ENCODE data around the gene FOXJ1. TPM values are rescaled to one million over a fixed set of nuclear protein-coding genes. Genes with fewer than 3 reads are reported as not detected.

The FOXJ1 gene
- total RNA-seq, 2 experiments from 2014 or later = 0.63 to 0.89 TPM

GRCh38 chr17:76166168-76166567 lies 25.1 kb upstream of the FOXJ1 start:
- Histone ChIP-seq H3K4me3 (ENCODE audit: low read length) (no peak overlapping the region), H3K36me3 (ENCODE audit: insufficient read depth, low read length) (peaks cover 37% of the 10 kb centered on the region), H3K9me3 (ENCODE audit: control insufficient read depth in 1 of 2, insufficient read depth in 1 of 2, low read length in 2 of 2) (no peaks in the 10 kb centered on the region), H3K4me1 (ENCODE audit: insufficient read depth, low read length) (no peaks in the 10 kb centered on the region), H3K27ac (ENCODE audit: low read depth in 1 of 2, low read length in 2 of 2) (no peak overlapping the region), H3K27me3 (ENCODE audit: control insufficient read depth in 1 of 2, insufficient read depth in 2 of 2, low read length in 2 of 2) (no peaks in the 10 kb centered on the region)
- ChIA-PET CTCF (interaction anchor here (0.9 kb wide), 1 partner anchor 13 kb away, joined by 3 read pairs; no protein-coding TSS in a partner anchor), POLR2A (interaction anchor here (1.2 to 1.7 kb wide), 2 partner anchors 14 to 15 kb away, joined by 4 to 5 read pairs; no protein-coding TSS in a partner anchor)
- intact Hi-C loops (cut with DNase I, micrococcal nuclease) = no loop called here
- DNase-seq = no peak
- Mint-ChIP-seq H3K36me3 (ENCODE audit: low read depth) (peaks cover 48% of the 10 kb centered on the region), H3K27ac (no peak overlapping the region), H3K27me3 (no peaks in the 10 kb centered on the region), H3K4me3 (no peak overlapping the region), H3K9me3 (no peaks in the 10 kb centered on the region), H3K4me1 (ENCODE audit: low read depth) (peaks cover 16% of the 10 kb centered on the region)
- ATAC-seq (ENCODE audit: poor library complexity) = no peak
- TF ChIP-seq CTCF (IDR thresholded peaks at IDR 0.05) = no peak

- Mint-ChIP-seq H3K9me3 (no peaks in the 10 kb centered on the region), H3K4me1 (ENCODE audit: low read depth) (peaks cover 16% of the 10 kb centered on the region), H3K27me3 (no peaks in the 10 kb centered on the region), H3K4me3 (no peak overlapping the region), H3K27ac (no peak overlapping the region), H3K36me3 (ENCODE audit: low read depth) (peaks cover 65% of the 10 kb centered on the region)
- H3K4me1 ChIP-seq (ENCODE audit: insufficient read depth, low read length) = no peaks in the 10 kb centered on the region
- TF ChIP-seq CTCF (IDR thresholded peaks at IDR 0.05) = no peak
- DNase-seq (no peak), ATAC-seq (ENCODE audit: poor library complexity) (no peak)
- ChIA-PET CTCF (no interaction called here), POLR2A (interaction anchor here (0.7 kb wide), 1 partner anchor 44 kb away, joined by 5 read pairs; no protein-coding TSS in a partner anchor)
- H3K27me3 ChIP-seq (ENCODE audit: control insufficient read depth in 1 of 2, insufficient read depth in 2 of 2, low read length in 2 of 2) = no peaks in the 10 kb centered on the region
- H3K4me3 ChIP-seq (ENCODE audit: low read length) = no peak overlapping the region
- peaks cover 47% of the 10 kb centered on the region for H3K36me3 ChIP-seq (ENCODE audit: insufficient read depth, low read length)
- no peak overlapping the region for H3K27ac ChIP-seq (ENCODE audit: low read depth in 1 of 2, low read length in 2 of 2)
- intact Hi-C loops (cut with DNase I, micrococcal nuclease) = no loop called here
- no peaks in the 10 kb centered on the region for H3K9me3 ChIP-seq (ENCODE audit: control insufficient read depth in 1 of 2, insufficient read depth in 1 of 2, low read length in 2 of 2)
These were observed 23.3 kb upstream of the FOXJ1 start for GRCh38 chr17:76164331-76164730.

- ChIA-PET POLR2A (interaction anchor here (0.7 kb wide), 1 partner anchor 44 kb away, joined by 5 read pairs; no protein-coding TSS in a partner anchor), CTCF (no interaction called here)
- no peaks in the 10 kb centered on the region for H3K9me3 Mint-ChIP-seq
- no peak overlapping the region for H3K27ac ChIP-seq (ENCODE audit: low read depth in 1 of 2, low read length in 2 of 2)
- no peak overlapping the region for H3K4me3 ChIP-seq (ENCODE audit: low read length)
- H3K27me3 Mint-ChIP-seq = no peaks in the 10 kb centered on the region
- DNase-seq (no peak), ATAC-seq (ENCODE audit: poor library complexity) (no peak)
- intact Hi-C loops (cut with DNase I, micrococcal nuclease) = no loop called here
- peaks cover 13% of the 10 kb centered on the region for H3K4me1 Mint-ChIP-seq (ENCODE audit: low read depth)
- H3K27ac Mint-ChIP-seq = no peak overlapping the region
- H3K9me3 ChIP-seq (ENCODE audit: control insufficient read depth in 1 of 2, insufficient read depth in 1 of 2, low read length in 2 of 2) = no peaks in the 10 kb centered on the region
- no peak for TF ChIP-seq CTCF (IDR thresholded peaks at IDR 0.05)
- H3K4me1 ChIP-seq (ENCODE audit: insufficient read depth, low read length) = no peaks in the 10 kb centered on the region
- H3K4me3 Mint-ChIP-seq = no peak overlapping the region
- H3K36me3 ChIP-seq (ENCODE audit: insufficient read depth, low read length) = peaks cover 51% of the 10 kb centered on the region
- H3K36me3 Mint-ChIP-seq (ENCODE audit: low read depth) = peaks cover 66% of the 10 kb centered on the region
- H3K27me3 ChIP-seq (ENCODE audit: control insufficient read depth in 1 of 2, insufficient read depth in 2 of 2, low read length in 2 of 2) = no peaks in the 10 kb centered on the region
These were observed 22.9 kb upstream of the FOXJ1 start for GRCh38 chr17:76163919-76164318.
